ENCODE measurements around the gene ATP5F1A.

Gene ATP5F1A

DNA sequence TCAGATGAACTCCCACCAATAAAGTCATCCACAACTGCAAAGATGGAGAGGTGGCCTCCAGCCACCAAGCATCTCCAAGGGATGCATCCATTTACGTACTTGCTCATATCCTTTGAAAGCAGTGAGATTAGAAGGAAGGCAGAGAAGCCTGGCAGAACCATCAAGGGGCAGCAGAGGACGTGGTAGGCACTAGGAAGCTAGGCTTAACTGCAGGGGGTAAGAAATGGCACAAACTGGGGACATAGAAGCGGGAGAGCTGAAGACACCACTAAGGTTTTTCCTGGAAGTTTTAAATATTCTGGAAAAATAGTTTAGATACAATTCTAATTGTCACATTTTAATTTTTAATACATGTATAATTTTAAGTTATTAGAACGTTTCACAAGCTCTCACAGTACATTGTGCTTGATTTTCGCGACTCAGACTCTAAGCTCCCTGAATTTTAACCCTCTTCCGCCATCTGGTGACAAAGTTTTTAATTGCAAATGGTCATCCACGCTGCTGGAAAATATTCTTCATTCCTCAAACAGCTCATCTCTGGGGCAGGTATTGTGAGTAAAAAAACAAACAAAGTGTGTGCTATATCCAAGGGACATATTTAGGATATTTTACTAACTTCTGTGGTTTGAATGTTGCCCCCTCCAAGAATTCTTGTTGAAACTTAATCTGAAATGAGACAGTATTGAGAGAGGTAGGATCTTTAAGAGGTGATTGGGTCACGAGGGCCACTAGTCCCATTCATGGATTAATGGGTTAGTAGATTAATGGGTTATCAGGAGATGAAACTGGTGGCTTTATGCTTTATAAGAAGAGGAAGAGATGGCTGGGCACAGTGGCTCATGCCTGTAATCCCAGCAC is 24.4 kb downstream of the ATP5F1A start:
- peak; percentile 51 to 52 for DNase-seq (ENCODE audit: low read depth in 2 of 2)

DNA sequence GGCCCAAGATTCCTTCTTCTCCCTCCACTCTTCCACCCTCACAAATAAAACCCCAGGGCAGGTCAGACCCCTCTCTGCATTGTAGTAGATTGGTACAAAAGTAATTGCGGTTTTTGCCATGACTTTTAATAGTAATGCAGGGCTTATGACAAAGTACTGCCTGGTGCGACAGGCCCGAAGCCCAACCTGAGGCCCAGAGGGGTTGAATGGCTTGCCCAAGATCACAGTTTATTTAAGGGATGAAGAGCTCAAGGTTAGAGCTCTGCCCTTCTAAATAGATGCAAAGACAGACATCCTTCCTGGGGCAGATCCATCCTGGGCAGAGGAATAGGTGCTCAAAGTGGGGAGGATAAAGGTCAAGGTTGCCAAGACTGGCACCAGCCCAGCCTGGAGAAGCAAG is 25.1 kb downstream of the ATP5F1A start:
- DNase-seq (ENCODE audit: low read depth in 2 of 2): no peak

DNA sequence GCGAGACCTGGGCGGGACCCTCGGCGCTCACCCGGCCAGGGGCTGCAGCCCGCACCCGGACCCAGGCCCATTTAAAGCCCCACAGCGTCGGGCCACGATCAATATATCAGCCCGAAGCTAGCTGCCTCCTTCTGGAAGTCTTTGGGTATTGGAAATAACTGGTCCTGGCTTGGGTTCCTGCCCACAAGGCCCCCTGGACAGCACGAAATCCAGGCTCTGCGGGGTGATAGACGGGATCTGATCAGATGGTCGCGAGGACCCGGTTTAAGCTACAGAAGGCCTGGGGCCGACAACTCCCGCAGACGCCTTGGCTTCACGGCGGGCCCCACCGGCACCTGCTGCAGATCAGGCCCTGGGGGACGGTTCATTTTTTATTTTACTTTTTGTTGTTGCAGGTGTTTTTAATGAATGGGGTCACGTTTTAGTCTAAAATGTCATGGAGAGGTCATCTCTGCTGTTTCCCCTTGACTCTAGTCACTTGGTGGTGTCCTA is 25.7 kb downstream of the ATP5F1A start:
- no peak for DNase-seq (ENCODE audit: low read depth in 2 of 2)

DNA sequence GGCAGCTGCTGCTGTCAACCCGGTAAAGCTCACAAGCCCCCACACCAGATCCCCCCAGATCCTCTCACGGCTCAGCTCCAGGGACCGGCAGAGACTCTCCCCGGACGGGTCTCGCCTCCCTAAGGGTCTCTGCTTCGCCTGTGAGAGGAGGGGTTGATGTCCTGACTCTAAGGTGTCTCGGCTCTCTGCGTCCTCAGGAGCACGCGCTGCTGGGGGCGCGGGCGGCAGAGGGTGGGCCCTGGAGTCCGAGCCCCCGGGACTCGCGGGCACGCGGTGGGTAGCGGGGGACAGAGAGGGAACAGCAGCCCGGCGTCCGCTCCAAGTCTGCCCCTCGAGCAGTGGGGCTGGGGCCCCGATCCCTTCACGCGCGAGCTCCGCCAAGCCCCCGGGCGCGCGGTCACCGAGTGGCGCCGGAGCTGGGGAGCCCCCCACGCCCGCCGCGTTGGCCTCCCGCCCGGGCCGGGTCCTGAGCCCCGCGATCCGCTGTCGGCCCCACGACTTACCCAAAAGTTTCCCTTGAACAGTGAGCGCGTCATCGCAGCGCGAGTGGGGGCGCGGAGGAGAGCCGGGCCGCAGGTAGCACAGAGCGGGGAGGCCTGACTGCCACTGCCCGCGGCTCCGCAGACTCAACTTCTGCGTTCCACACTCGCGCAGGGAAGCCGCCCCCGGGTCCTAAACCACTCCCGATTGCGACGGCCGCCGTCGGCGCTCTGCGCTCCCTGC is 26.3 kb downstream of the ATP5F1A start, which contains the start of gene PSTPIP2:
Gene PSTPIP2, minus strand, starts transcription at position 608 of the 723 bp plus-strand sequence. Its CDS starts 72 bp downstream, at position 536.
- DNase-seq (ENCODE audit: low read depth in 2 of 2): no peak

DNA sequence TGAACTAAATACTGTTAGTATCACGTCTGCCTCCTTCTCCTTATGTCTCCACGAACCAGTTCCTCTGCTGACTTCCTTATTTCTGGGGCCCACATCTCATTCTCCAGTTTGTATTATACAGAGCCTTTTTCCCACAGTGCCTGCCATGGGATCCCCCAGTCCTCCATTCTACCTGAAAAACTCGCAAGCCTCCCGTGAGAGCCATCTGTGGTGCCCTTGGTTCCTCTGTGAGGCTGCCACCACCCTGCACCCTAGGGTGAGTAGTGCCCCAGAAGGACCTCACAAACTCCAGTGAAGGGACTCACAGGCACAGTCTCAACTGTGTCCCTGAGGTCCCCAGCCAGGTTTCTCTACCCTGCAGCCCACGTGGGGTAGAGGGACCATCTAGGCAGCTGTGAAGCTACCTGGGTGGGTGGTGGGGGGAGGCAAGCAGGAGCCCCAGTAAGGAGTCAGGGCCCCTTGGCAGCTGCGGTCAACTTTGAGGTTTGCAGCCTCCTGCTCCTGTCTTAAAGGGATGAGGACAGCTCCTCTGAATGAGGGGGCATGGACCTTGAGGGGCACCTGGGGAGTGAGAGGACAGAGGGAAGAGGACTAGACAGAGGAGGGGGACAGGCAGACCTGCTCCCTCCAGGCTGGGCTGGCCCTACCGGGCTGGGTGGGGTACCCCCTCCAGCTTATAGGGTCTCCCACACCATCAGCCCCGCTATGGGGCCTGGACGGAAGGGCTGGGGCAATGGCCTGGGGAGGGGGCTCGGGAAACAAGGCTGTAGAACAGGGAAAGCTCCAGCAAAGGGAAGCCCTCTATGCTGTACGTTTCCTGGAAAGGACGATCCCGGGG is 27.1 kb downstream of the ATP5F1A start:
- DNase-seq (ENCODE audit: low read depth in 2 of 2): no peak

DNA sequence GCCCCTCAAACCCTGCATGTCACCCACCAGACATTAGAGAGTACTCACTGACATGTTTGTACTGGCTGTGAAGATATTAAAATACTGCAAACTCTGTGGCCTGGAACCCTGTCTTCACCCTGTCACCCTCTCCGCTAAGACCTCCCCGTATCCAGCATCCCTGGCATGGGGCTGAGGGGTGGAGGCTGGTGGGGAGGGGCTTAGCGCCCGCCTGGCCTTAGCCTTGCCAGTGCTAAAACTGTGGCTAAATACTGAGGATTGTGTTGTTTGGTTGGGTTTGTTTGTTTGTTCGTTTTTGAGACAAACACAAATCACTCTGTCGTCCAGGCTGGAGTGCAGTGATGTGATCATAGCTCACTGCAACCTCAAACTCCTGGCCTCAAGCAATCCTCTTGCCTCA is 27.9 kb downstream of the ATP5F1A start:
- no peak for DNase-seq (ENCODE audit: low read depth in 2 of 2)

DNA sequence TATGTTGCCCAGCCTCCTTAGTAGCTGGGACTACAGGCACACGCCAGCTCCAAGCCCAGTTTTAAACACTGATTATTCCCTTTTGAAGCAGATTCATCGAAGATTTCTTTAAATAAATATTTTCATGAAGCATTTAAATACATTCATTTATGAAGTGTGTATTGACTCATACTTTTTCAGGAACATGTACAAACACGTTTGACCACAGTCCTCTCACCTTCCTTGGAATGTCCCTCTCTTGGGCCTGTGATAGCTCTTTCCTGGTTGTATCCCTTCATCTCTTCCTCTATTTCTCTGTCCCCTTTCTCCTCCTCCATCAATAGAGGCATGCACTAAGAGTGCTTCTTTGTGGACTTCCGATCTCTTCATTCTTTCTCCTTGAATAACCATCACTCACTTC is 28.6 kb downstream of the ATP5F1A start:
- no peak for DNase-seq (ENCODE audit: low read depth in 2 of 2)

DNA sequence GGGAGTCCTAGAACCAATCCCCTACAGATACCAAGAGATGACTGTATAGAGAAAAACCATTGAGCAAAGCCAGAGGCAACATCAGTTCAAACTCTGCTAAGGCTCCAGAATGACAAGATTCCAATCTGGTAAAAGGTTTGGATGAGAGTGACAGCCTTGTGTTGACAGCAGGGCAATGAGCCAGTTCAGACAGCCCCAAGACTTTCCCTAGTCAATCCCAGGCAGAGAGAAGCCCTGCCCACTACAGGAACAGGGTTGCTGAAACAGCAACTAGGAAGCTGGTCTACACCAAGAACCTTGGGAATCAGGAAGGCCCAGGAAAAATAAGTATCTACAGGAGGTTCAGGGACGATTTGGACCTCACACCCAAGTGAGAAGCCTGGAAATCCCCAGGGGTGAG is 29.3 kb downstream of the ATP5F1A start:
- no peak for DNase-seq (ENCODE audit: low read depth in 2 of 2)

DNA sequence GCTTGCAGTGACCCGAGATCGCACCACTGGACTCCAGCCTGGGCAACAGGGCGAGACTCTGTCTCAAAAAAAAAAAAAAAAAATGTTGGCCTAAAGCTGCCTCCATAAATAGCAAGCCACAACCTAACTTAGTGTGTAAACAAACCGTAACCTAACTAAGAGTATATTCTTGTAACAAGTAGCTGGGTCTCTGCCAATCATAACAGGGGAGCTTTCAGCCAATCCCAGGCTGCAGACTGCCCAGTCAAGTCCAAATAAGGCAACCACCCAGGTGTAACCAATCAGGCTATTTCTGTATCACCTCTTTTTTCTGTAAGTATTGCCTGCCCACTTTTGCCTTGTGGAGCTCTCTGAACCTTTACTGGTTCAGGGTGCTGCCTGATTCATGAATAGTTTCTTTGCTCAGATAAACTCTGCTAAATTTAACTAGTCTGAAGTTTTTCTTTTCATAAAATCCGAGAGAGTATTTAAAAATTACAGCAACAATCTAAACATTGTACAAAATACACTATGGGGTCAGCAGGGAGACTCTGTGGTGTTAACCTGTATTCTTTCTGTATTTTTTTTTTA is 30.6 kb downstream of the ATP5F1A start:
- no peak for DNase-seq (ENCODE audit: low read depth in 2 of 2)

DNA sequence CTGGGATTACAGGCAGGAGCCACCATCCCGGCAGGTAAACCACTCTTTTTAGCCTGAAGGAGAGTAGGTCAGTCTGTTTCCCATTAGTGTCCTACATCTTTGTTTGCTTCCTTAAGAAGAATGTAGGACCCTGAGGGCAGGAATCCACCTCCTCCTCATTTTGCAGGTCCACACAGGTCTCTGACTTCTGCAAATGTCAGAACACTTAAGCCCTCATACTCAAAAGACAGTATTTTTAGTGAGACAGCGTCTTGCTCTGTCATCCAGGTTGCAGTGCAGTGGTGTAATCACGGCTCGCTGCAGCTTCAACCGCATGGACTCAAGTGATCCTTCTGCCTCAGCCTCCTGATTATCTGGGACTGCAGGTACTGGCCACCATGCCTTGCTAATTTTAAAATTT is 35.3 kb downstream of the ATP5F1A start:
- DNase-seq (ENCODE audit: low read depth in 2 of 2): no peak

DNA sequence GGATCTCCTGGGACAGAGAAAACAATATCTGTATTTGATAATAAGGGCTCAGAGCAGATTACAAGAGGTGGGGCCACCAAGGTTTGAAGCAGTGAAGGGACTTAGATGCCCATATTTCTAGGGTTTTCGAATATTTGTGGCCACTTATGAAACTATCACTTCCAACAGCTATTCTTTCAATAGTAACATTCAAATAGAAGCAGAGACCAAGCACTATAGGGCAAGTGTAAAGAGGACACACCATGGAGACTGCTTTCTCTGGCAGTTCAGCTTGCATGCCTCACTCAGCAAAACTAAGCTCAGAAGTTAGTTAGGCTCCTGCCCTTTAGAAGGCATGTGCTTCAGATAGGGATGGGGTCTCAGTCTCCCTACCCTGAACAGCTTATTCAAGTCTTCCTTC is 36.3 kb downstream of the ATP5F1A start:
- DNase-seq (ENCODE audit: low read depth in 2 of 2): no peak

DNA sequence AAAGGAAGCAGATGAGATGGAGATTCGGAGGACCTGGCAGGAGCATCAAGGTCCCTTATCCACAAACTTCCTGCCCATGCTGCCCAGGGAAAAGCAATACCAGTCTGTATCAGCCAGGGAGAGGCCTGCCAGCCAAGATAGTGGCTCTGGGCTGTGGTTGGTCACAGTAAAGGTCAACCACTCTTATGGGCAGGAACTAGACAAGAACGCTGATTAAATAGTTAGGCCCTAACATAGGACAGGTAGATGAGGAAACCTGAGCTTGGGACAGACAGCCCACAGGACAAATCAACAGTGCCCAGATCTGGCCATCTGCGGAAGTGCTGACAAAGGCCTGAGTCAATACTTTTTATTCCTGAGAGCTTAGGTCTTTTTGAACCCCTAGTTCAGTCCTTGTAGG is 36.7 kb downstream of the ATP5F1A start:
- no peak for DNase-seq (ENCODE audit: low read depth in 2 of 2)

DNA sequence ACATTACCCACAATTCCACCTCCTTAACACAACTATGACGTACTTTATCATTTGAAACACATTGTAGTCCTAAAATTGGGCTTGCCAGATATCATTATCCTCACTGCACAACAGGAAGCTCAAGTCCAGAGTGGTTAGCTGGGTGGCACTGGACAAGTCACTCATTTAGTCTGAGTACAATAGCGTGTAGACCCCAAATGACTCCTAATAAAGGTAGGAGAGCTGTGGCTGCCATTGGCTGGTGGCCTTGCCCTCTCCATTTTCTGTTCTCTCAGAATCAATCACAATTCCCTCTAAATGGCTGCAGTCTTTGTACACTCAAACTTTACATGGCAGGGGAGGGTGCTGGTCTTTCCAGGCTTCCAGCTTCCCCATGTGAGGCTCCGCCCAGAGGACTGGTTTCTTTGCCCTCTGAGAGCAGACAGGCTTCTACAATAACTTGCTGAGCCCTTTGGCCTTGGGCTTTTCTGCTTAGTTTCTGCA is 37.7 kb downstream of the ATP5F1A start:
- no peak for DNase-seq (ENCODE audit: low read depth in 2 of 2)

DNA sequence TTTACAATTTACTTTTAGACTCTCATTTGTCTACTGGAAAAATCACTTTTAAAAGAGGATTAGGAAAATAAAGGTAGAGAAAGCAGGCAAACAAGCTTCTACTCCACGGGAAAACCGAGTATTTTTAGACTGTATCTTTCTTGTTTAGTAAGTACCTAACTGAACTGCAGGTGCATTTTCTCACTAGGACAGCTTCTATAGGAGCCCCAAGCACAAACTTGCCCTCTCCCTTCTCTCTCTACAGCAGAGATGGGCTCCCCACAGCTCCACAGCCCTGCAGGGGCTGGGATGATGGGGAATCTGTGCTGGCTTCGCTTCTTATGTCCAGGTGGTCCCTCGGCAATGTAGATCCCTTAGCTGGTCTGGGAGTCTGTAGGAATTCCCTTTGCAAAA is 42.3 kb downstream of the ATP5F1A start:
- DNase-seq (ENCODE audit: low read depth in 2 of 2): no peak

DNA sequence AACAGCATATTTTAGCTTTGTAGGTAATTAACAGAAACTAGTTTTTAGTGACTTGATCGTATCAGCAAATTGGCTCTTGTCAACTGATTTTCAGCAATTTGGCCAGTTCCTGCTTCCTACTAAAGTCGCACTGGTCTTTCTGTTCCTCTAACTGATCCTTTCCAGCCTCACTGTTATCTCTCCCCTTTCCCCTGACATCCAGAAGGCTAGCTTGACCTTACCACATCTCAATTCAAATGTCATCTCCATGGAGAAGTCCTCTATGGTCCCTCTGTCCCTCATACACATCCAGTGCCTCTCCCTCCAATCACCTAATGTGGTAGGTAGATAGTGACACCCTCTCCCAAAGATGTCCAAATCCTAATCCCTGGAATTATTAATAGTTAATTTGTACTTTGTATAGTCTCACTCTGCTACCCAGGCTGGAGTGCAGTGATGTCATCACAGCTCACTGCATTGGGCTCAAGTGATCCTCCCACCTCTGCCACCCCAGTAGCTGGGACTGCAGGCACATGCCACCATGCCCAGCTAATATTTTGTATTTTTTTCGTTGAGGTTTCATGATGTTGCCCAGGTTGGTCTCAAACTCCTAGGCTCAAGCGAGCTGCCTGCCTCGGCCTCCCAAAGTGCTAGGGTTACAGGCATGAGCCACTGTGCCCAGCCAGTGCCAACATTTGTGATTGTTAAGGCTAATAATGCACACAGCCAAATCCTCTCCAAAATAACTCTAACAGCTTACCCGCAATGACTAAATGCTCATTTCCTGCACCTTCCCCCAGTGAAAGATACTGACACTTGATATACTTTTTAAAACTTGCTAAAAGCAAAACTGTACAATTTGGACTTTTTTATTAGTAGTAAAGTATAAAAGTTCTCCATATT is 42.9 kb downstream of the ATP5F1A start:
- DNase-seq (ENCODE audit: low read depth in 2 of 2): no peak

DNA sequence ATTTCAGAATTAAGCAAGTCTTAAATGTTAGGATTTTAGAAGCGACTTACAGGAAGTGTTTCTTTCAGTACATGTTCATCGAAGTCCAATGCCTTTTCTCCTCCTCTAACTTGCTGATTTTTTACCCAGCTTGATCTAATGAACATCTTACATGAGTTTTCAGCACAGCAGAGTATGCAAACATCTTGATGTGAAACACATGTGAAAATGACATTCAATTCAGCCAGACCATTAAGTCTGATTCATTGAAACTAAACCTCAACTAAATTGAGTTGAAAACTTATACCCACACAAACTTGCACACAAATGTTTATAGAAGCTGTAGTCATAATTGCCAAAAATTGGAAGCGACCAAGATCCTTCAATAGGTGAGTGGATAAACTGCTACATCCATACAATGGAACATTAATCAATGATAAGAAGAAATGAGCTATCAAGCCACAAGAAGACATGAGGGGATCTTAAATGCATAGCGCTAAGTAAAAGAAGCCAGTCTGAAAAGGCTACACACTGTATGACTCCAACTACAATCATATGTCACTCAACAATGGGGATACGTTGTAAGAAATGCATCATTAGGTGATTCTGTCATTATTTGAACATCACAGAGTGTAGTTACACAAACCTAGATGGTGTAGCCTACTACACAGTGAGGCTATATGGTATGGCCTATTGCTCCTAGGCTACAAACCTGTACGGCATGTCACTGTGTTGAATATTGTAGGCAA is 44.6 kb downstream of the ATP5F1A start:
- DNase-seq (ENCODE audit: low read depth in 2 of 2): peak; percentile 67 to 72

DNA sequence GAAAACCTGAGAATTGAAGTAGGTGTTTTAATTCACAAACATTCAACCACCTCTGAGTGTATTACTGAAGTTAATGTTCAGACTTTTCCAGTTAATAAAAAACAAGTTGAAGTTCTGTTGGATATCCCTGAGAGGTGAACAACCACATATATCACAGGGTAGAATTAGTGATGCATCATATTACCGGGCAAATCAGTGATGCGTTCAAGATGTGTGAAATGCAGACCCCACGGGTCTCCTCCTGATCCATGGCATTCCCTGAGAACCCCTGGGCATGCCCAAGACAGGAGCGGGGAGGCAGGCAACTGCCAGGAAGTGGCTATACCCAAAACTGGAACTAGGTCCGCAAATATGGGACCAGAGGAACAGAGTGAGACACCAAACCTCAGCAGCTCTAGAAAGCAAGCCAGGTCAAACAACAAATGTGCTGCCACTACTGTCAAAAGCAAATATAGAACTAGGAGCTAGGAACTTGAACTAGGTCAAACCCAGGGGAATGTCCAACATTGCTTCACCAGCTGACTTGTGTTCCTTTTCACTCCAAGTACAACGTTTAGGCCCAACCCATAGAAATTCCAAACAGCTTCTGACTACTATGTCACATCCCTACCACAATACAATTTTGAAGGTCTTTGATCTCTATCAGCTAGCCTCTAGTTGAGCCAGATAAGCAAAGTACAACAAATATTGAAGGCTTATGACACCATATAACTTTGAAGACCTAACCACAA is 46.2 kb downstream of the ATP5F1A start:
- no peak for DNase-seq (ENCODE audit: low read depth in 2 of 2)

DNA sequence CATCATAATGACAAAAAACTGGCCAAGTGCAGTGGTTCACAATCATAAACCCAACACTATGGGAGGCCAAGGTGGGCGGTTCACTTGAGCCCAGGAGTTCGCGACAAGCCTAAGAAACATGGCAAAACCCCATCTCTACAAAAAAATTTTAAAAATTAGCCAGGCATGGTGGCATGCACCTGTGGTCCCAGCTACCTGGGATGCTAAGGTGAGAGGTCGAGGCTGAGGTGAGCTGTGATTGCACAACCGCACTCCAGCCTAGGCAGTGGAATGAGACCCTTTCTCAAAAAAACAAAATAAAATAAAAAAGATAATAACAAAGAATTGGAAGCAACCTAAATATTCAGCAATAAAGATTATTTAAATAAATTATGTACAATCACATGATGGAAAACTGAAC is 47.8 kb downstream of the ATP5F1A start:
- no peak for DNase-seq (ENCODE audit: low read depth in 2 of 2)

DNA sequence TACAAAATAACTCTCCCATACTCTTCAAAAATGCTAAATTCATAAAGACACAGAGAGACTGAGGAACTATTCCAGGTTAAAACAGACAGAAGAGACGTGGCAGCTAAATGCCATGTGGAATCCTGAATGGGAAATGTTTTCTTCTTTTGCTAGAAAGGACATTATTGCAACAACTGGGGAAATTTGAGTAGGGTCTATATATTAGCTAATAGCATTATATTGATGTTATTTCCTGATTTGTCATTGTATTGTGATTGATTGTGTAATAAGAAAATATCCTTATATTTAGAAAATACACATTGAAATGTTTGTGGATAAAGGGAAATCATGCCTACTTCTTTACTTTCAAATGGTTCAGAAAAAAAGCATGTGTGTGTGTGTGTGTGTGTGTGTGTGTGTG is 49.5 kb downstream of the ATP5F1A start:
- no peak for DNase-seq (ENCODE audit: low read depth in 2 of 2)
